ENCODE measurements around the gene ZDHHC19.

DNA sequence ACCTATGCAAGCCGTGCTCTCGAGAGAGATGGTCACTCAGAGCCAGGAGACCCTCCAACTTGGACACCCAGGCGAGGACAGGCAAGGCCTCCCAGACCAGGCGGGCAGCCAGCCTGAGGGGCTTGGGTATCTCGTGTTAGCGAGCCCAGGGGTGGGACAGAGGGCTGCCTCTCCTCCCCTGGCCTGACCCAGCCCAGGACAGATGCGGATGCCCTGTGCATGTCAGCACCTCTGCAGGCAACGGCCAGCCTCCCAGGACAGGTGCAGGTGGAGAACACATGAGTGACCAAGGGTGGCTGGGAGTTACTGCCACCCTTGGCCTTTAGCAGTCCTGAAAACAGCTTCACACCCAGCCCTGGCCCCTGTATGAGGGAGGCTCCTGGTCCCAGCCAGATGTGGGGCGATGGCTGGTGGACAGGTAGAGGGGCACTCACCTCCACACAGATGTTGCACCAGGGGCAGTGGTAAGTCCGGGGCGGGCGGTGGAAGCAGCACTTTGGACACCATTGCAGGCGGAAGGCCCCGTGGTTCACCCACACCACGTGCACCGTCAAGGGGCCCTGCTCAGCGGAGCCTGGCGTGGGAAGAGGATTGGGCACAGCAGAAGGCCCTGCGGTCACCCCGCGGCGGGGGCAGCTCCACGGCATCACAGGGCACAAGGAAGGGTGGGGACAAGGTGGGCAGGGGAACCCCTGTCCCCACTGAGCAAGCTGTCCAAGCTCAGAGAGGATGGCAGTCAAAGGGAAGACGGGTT lies 2.1 kb downstream of the ZDHHC19 start:
- TF ChIP-seq EP300 (IDR thresholded peaks at IDR 0.05): no peak
- TF ChIP-seq, protein P1, sequence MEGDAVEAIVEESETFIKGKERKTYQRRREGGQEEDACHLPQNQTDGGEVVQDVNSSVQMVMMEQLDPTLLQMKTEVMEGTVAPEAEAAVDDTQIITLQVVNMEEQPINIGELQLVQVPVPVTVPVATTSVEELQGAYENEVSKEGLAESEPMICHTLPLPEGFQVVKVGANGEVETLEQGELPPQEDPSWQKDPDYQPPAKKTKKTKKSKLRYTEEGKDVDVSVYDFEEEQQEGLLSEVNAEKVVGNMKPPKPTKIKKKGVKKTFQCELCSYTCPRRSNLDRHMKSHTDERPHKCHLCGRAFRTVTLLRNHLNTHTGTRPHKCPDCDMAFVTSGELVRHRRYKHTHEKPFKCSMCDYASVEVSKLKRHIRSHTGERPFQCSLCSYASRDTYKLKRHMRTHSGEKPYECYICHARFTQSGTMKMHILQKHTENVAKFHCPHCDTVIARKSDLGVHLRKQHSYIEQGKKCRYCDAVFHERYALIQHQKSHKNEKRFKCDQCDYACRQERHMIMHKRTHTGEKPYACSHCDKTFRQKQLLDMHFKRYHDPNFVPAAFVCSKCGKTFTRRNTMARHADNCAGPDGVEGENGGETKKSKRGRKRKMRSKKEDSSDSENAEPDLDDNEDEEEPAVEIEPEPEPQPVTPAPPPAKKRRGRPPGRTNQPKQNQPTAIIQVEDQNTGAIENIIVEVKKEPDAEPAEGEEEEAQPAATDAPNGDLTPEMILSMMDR (IDR thresholded peaks at IDR 0.05): no peak

Data from gastroesophageal sphincter (tissue), 3 donors.